Measurements from ENCODE around the gene RRAD.

Gene RRAD

GRCh38 chr16:66910175-66910940 lies 15.0 kb downstream of the RRAD start:
- DNase-seq (ENCODE audit: low read depth in 2 of 2), result no peak
- no peak overlapping the region for H3K4me3 ChIP-seq (replicated peaks in 1 of 2; ENCODE audit: low read depth in 2 of 2, low read length in 2 of 2)
- TF ChIP-seq CTCF (IDR thresholded peaks at IDR 0.05; ENCODE audit: low read depth, low read length), result no peak

GRCh38 chr16:66908762-66909559 lies 16.4 kb downstream of the RRAD start:
- no peak for DNase-seq (ENCODE audit: low read depth in 2 of 2)
- no peak overlapping the region for H3K4me3 ChIP-seq (replicated peaks in 1 of 2; ENCODE audit: low read depth in 2 of 2, low read length in 2 of 2)
- TF ChIP-seq CTCF (IDR thresholded peaks at IDR 0.05; ENCODE audit: low read depth, low read length), result no peak

GRCh38 chr16:66908116-66908515 lies 17.2 kb downstream of the RRAD start:
- H3K4me3 ChIP-seq (replicated peaks in 1 of 2; ENCODE audit: low read depth in 2 of 2, low read length in 2 of 2), result no peak overlapping the region
- no peak for TF ChIP-seq CTCF (IDR thresholded peaks at IDR 0.05; ENCODE audit: low read depth, low read length)
- no peak for DNase-seq (ENCODE audit: low read depth in 2 of 2)

- no peak overlapping the region for H3K4me3 ChIP-seq (replicated peaks in 1 of 2; ENCODE audit: low read depth in 2 of 2, low read length in 2 of 2)
Observed at GRCh38 chr16:66906916-66907836, 18.2 kb downstream of the RRAD start.

GRCh38 chr16:66905633-66906539 lies 19.4 kb downstream of the RRAD start:
- no peak overlapping the region for H3K4me3 ChIP-seq (replicated peaks in 1 of 2; ENCODE audit: low read depth in 2 of 2, low read length in 2 of 2)
- no peak for TF ChIP-seq CTCF (IDR thresholded peaks at IDR 0.05; ENCODE audit: low read depth, low read length)
- DNase-seq (ENCODE audit: low read depth in 2 of 2), result no peak

More at GRCh38 chr16:66906916-66907836, 18.2 kb downstream of the RRAD start:
- DNase-seq (ENCODE audit: low read depth in 2 of 2), result no peak
- TF ChIP-seq CTCF (IDR thresholded peaks at IDR 0.05; ENCODE audit: low read depth, low read length), result no peak
